Left ventricle myocardium inferior (tissue), 1 donor: ENCODE data around the gene RBBP8NL. TPM values are rescaled to one million over a fixed set of nuclear protein-coding genes. Genes with fewer than 3 reads are reported as not detected.

Experiments
- DNase-seq: peaks from one replicate; pipeline ENCODE4 v3.0.0-alpha.2; 2020
- H3K27ac ChIP-seq: fragments of 200-600 bp; replicated peaks from 2 replicates; pipeline ENCODE4 v1.8.0; 2021
- H3K27me3 ChIP-seq: fragments of 200-600 bp; 2 replicates; pipeline ENCODE4 v1.8.0; 2021; ENCODE audit warnings: low read depth
- H3K36me3 ChIP-seq: fragments of 200-600 bp; 2 replicates; pipeline ENCODE4 v1.8.0; 2021
- H3K4me1 ChIP-seq: fragments of 200-600 bp; 2 replicates; pipeline ENCODE4 v1.8.0; 2021
- H3K4me3 ChIP-seq: fragments of 200-600 bp; 2 replicates; pipeline ENCODE4 v1.8.0; 2021; ENCODE audit warnings: mild to moderate bottlenecking, moderate library complexity
- H3K9me3 ChIP-seq: fragments of 200-600 bp; replicated peaks from 2 replicates; pipeline ENCODE4 v1.8.0; 2021
- intact Hi-C: fragments of 100-400 bp; cut with micrococcal nuclease; formaldehyde crosslinking; loops from one replicate; pipeline ENCODE4 v1.11.0; 2022
- total RNA-seq: library from RNA; stranded (reverse); fragmentation: NEBNext Ultra II Directional; extraction: Animal tissue kit (Norgen Biotek cat#: 25700); gene quantifications from one replicate; pipeline ENCODE4 v1.2.1, GENCODE V29; 2021
- TF ChIP-seq, protein P1 (sequence below): fragments of 200-600 bp; IDR thresholded peaks from 2 replicates; pipeline ENCODE4 v1.8.0; 2021; ENCODE audit warnings: antibody characterized with exemption, mild to moderate bottlenecking, borderline replicate concordance
- donor health status: DM: no; HTN: yes; CAD: no; lungs with severe emphysema.

Gene RBBP8NL
- total RNA-seq, 1 donor from 2014 or later = not detected

DNA sequence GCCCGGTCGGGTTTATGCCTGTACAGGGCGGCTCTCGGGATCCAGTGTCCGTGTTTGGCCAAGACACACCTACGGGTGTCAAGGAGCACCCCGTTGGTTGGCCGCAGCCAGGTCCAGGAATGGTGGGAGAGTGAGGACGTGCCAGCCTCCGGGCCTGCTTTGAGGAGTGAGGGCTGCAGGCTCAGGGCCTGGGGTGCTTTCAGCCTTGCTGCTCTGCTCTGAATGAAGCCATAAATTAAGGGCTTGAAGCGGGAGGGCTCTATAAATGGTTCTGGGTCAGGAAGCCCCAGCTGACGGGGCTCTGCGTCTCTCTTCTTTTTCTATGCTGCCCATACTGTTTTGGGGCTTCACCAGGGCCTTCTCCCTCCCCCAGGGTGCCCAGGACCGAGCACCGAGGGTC is 33.3 kb upstream of the RBBP8NL start:
- Histone ChIP-seq H3K36me3 (no peaks in the 10 kb centered on the region), H3K9me3 (no peaks in the 10 kb centered on the region), H3K4me3 (no peak overlapping the region), H3K4me1 (peaks cover 14% of the 10 kb centered on the region), H3K27ac (peak overlapping the region; percentile 44), H3K27me3 (peaks cover 50% of the 10 kb centered on the region)
- TF ChIP-seq, protein P1, sequence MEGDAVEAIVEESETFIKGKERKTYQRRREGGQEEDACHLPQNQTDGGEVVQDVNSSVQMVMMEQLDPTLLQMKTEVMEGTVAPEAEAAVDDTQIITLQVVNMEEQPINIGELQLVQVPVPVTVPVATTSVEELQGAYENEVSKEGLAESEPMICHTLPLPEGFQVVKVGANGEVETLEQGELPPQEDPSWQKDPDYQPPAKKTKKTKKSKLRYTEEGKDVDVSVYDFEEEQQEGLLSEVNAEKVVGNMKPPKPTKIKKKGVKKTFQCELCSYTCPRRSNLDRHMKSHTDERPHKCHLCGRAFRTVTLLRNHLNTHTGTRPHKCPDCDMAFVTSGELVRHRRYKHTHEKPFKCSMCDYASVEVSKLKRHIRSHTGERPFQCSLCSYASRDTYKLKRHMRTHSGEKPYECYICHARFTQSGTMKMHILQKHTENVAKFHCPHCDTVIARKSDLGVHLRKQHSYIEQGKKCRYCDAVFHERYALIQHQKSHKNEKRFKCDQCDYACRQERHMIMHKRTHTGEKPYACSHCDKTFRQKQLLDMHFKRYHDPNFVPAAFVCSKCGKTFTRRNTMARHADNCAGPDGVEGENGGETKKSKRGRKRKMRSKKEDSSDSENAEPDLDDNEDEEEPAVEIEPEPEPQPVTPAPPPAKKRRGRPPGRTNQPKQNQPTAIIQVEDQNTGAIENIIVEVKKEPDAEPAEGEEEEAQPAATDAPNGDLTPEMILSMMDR = no peak
- intact Hi-C loops = no loop called here
- DNase-seq = no peak

GRCh38 chr20:62459488-62459887 is 32.1 kb upstream of the RBBP8NL start:
- TF ChIP-seq, protein P1 = no peak
- Histone ChIP-seq H3K4me1 (peaks cover 14% of the 10 kb centered on the region), H3K4me3 (no peak overlapping the region), H3K9me3 (no peaks in the 10 kb centered on the region), H3K36me3 (no peaks in the 10 kb centered on the region), H3K27ac (no peak overlapping the region), H3K27me3 (peaks cover 50% of the 10 kb centered on the region)
- no peak for DNase-seq
- intact Hi-C loops = no loop called here

DNA sequence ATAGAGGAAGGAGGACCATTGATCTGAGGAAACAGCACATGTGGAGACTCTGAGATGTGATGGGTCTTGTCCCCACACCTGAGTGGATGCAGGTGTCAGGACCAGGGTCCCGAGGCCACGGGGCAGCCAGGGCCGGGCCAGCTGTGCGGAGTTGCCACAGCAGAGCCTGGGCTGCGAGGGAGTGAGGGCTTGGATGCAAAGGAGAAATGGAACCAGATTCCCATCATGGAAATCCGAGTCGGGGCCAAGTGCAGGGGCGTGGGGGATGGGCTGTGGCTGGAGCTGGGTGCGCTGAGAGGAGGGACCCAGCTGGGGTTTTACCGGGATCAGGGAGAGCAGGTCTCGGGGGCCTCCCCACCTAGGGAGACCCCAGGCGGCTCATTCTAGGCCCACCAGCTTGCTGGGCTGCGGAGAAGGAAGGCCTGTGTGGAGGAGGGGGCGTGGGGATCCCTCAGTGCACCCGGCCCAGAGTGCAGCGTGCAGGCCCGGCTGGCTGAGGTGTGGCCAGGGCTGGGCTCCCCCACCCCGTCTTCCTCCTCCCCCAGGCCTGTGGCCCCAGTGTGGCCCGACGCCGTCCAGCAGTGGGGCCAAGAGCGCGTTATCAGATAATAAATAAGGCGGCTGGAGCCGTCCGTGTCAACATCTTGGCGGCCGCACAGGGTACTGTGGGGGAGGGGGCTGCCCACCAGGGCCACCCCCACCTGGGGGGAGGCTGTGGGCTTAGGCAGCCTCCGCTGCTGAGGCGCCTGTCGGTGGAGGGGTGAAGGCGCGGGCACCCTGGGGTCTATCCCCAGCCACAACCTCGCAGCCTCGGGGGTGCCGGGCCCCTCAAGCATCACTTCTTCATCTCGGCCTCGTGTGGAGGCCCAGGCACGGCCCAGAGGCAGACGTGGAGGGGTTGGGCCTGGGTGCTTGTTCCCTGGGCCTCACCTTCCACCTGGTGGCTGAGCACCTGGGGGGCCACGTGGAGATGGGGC is 31.2 kb upstream of the RBBP8NL start:
- DNase-seq = no peak
- peaks cover 58% of the 10 kb centered on the region for H3K27me3 ChIP-seq
- no peak overlapping the region for H3K4me3 ChIP-seq
- H3K27ac ChIP-seq = no peak overlapping the region
- intact Hi-C loops = no loop called here
- TF ChIP-seq, protein P1 = no peak
- H3K9me3 ChIP-seq = no peaks in the 10 kb centered on the region
- peaks cover 14% of the 10 kb centered on the region for H3K4me1 ChIP-seq
- H3K36me3 ChIP-seq = no peaks in the 10 kb centered on the region

GRCh38 chr20:62457831-62458230 is 30.5 kb upstream of the RBBP8NL start:
- Histone ChIP-seq H3K4me3 (no peak overlapping the region), H3K9me3 (no peaks in the 10 kb centered on the region), H3K27ac (no peak overlapping the region), H3K36me3 (no peaks in the 10 kb centered on the region), H3K27me3 (peaks cover 66% of the 10 kb centered on the region), H3K4me1 (peaks cover 14% of the 10 kb centered on the region)
- DNase-seq = no peak
- intact Hi-C loops = no loop called here
- TF ChIP-seq, protein P1 = no peak

- H3K27me3 ChIP-seq = peaks cover 73% of the 10 kb centered on the region
- TF ChIP-seq, protein P1 = no peak
- H3K4me1 ChIP-seq = peaks cover 13% of the 10 kb centered on the region
- no peak overlapping the region for H3K4me3 ChIP-seq
- H3K9me3 ChIP-seq = no peaks in the 10 kb centered on the region
- H3K27ac ChIP-seq = no peak overlapping the region
- no peak for DNase-seq
- H3K36me3 ChIP-seq = no peaks in the 10 kb centered on the region
- intact Hi-C loops = no loop called here
Observed at GRCh38 chr20:62457098-62457497, 29.8 kb upstream of the RBBP8NL start.
